HCT116 (cell line): Measurements from ENCODE around the gene ZNF224.

ENCODE experiments used
- ELF1 ChIP-seq: IDR thresholded peaks from 2 replicates; pipeline ENCODE4 v1.6.1; 2012; ENCODE audit warnings: low read depth, borderline replicate concordance
- EZH2phosphoT487 ChIP-seq: fragments of 200-600 bp; IDR thresholded peaks from 2 replicates; pipeline ENCODE4 v1.6.1; 2018; ENCODE audit warnings: antibody characterized with exemption, borderline replicate concordance
- FOSL1 ChIP-seq: IDR thresholded peaks from 2 replicates; pipeline ENCODE4 v1.6.1; 2012; ENCODE audit warnings: low read depth
- POLR2AphosphoS5 ChIP-seq: IDR thresholded peaks from 2 replicates; pipeline ENCODE4 v1.6.1; 2011; ENCODE audit warnings: mild to moderate bottlenecking, low read depth, low read length, moderate library complexity
- TF ChIP-seq, protein P1 (sequence below), 3 experiments: fragments of 200-600 bp in 1 of 3; sonication (generic) in 1 of 3; IDR thresholded peaks in 2 of 3; conservative IDR thresholded peaks in 1 of 3; 2 replicates each; pipeline ENCODE4 v1.5.1; 2012 to 2017; ENCODE audit warnings: low read depth in 2 of 3, low read length in 2 of 3, antibody characterized with exemption in 1 of 3, borderline replicate concordance in 1 of 3, control low read depth in 1 of 3, mild to moderate bottlenecking in 1 of 3, mixed read lengths in 1 of 3, mixed run types in 1 of 3, moderate library complexity in 1 of 3; ENCODE audit not compliant: insufficient read depth in 1 of 3

DNA sequence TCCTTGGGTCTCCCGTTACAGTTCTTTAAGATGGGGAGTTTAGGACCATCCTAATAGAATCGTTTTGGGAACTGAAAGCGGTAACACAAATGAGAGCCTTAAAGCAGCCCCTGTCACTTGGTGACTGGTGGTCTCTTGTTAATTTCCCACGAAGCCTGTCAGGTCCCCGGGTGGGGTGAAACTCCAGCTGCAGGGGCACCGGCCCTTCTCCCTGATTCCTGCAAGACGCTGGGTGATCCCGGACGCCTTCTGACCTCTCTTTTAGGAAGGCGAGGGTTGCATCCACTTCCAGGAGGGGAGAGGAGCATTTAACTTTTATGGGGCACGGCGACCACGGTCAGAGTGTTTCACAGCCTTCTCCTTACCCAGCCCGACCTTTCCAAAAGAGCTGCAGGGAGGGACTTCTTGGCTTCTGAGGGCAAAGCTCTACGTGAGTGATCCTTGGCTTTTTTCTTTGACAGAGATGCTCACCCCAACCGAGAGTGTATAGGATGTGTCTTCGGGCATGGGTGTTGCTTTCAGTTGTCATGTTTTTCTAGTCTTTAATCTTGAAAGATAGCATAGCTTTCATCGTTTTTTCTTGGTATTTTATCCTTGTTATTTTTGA, 19.7 kb downstream of the ZNF224 start:
- TF ChIP-seq FOSL1 (no peak), EZH2phosphoT487 (no peak), POLR2AphosphoS5 (no peak), ELF1 (no peak)
- TF ChIP-seq, protein P1, sequence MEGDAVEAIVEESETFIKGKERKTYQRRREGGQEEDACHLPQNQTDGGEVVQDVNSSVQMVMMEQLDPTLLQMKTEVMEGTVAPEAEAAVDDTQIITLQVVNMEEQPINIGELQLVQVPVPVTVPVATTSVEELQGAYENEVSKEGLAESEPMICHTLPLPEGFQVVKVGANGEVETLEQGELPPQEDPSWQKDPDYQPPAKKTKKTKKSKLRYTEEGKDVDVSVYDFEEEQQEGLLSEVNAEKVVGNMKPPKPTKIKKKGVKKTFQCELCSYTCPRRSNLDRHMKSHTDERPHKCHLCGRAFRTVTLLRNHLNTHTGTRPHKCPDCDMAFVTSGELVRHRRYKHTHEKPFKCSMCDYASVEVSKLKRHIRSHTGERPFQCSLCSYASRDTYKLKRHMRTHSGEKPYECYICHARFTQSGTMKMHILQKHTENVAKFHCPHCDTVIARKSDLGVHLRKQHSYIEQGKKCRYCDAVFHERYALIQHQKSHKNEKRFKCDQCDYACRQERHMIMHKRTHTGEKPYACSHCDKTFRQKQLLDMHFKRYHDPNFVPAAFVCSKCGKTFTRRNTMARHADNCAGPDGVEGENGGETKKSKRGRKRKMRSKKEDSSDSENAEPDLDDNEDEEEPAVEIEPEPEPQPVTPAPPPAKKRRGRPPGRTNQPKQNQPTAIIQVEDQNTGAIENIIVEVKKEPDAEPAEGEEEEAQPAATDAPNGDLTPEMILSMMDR (IDR thresholded peaks at IDR 0.05 in 2 of 3, conservative IDR thresholded peaks at IDR 0.05 in 1 of 3; ENCODE audit: borderline replicate concordance in 1 of 3, insufficient read depth in 1 of 3, low read depth in 2 of 3, low read length in 2 of 3), result no peak
